GOT3 (cell line): ENCODE data around the gene OGFOD3.

ENCODE experiments used
- DNase-seq: peaks from one replicate; lab custom pipeline; 2025; ENCODE audit warnings: mixed read lengths; lab: John Stamatoyannopoulos, UW

Gene OGFOD3

DNA sequence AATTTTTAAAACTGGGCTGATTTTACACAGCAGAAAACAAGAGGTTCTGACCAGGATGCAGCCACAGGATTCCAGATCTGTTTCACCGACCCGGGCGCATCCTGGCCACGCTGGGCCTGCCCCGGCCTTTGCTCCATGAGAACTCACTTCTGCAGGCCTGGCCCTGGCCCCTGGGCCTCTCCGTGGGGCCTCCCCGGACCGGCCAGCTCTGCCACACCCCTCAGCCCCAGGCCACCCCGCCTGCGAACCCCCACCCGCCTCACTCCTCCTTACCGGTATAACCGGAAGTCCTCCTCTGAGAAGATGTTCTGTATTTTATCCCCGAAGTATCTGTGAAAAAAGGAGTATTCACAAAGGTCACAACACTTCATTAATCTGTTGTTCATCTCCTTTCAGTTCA lies 13.3 kb downstream of the OGFOD3 start:
- no peak for DNase-seq

DNA sequence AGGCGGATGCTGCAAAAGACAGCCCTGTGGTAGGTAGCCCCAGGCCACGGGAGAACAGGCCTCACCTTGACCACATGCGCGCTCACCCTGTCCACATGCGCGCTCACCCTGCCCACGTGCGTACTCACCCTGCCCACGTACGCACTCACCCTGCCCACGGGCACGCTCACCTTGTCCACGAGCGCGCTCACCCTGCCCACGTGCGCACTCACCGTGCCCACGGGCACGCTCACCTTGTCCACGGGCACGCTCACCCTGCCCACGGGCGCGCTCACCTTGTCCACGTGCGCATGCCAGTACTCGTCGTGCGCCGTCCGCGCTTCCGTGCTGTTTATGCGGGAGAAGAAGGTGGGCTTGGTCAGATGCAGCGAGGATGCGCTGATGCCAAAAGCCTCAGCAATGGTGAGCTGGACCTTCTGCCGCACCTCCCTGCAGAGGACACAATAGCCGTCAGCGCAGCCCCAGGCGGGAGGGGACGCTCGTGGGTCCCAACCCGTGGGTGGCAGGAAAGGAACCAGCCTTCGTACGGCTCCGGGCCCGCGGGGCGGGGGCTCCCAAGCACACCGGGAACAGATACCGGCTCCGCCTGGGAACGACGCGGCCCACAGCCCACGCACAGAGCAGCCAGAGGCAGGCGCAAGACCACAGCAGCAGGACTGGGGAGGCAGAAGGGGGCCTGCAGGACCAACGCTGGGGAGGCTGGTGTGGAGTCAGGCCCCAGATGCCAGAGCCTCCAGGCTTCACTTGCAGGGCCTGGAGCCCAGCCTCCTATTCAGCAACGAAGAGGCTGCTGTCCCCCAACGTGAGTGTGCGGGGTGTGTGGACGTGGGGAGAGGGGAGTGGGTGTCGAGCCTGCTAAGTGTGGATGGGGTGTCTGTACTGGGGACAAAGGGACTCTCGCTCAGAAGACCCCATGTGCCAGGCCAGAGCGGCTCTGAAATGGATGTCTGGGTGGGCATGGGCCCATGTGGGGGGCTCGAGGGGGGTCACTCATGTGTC lies 14.4 kb downstream of the OGFOD3 start:
- DNase-seq = no peak

DNA sequence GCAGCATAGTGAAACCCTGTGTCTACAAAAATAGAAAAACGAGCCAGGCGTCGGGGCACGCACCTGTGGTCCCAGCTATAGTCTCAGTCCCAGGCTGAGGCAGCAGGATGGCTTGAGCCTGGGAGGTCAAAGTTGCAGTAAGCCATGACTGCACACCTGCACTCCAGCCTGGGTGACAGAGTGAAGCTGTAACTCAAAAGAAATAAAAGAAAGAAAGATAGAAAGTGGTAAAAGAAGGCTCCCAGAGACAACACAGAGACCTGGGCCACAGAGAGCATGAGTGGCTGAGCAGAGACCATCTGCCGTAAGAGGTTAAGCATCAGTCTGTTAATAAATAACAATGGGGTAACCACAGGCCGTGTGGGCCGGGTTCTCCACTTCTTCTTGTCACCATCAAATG lies 15.5 kb downstream of the OGFOD3 start:
- DNase-seq = no peak

DNA sequence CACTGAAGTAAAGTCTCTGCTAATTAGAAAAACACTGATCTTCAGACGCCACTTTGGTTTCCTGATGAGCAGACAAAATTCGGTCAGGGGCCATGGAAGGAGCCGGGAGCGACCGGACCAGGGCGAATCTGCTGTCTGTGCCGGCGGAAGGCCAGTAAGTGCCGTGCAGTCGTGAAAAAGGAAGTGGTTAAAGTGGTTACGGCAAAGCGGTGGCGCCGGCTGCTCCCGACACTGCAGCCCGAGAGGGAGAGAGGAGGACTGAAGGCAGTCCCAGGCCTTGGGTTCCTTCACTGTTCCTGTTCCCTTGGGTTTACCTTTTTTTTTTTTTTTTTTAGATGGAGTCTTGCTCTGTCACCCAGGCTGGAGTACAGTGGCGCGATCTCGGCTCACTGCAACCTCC lies 17.6 kb downstream of the OGFOD3 start:
- no peak for DNase-seq

DNA sequence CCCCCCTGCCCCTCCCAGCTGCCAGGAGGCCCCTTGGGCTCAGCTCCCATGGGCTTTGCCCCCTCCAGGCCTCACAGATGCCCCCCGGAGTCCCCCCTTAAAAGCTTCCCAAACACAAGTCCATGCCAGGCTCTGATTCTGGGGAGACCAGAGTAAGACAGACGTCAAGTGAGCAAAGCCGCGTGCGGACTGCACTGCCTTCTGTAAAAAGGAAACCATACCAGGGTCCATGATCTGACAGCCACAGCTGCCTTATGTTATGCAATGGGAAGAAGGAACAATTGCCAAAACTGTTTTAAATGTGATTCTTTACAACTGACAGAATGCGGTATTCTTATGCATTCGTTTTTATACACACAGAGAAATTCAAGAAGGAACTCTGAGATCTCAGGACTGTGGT lies 18.2 kb downstream of the OGFOD3 start:
- DNase-seq = no peak

DNA sequence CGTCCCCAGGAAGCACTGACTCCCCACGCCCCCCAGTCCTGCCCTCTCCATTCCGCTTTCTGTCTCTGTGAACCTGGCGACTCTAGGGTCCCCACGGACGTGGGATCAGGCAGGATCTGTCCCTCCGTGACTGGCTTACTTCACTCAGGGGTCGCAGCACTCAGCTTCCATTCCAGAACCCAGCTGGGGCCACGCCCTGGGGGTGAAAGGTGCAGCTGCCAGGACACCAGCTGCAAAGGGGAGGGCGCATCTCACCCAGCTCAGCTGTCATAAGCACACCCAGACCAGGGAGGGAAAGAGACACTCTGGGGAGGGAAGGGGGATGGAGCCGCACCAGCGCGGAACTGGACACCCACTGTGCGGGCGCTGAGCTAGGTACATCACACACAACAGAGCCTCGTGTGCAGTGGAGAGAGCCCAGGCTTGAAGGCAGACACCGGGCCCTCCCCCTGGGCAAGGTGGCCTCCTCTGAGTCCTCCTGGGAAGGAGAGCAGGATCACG lies 18.7 kb downstream of the OGFOD3 start:
- DNase-seq = no peak

DNA sequence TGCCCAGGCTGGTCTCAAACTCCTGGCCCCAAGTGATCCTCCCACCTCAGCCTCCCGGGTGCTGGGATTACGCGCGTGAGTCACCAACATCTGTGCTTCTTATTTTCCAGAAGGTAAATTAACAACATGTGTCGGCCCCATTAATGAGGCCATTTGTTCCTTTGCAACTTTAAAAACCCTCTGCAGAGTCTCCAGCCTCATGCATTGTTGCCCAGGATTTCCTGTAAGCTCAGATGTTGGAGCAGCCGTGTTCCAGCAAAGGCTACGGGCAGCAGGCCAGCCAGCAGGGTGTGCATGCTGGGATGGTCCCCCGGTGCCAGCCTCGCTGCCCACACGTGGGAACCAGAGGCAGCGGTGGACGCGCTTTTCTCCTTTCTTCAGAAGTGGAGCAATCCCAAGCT lies 19.3 kb downstream of the OGFOD3 start:
- DNase-seq = no peak

DNA sequence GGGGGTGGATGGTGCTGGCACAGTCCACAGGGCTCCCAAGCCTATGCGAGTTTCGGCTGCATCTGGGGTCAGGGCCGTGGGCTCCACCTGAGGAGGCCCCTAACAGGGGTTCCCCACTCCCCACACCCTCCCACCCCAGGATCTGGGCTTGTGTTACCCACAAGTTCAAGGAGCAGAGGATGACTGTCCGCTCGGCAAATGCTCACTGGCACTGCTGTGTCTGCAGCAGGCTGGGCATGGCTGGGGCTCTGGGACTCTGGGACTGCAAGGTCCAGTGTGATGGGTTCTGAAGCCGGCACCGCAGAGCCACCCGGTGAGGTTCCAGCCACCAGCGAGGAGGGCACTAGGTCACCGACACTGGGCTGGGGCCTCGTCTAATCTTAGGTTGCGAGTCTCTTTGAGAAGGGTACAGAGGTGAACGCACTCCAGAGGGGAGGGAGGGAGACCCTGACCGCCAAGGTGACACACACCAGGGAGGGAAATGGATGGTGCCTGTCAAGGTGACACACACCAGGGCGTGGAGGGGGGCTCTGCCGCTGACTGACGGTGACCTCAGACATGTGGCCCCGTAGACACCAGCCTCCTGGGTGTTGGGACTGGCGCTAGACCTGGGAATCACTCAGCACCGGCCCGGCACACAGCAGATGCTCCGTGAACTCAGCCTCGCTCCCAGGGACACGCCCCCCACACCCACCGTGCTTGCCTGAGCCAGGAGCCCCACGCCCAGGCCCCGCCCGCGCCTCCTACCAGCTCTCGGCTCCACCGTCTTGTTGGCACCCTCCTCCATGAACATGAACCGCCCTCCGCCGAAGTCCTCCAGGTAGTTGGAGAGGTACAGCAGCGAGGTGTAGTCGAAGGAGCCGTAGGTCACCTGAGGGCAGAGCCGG lies 20.7 kb downstream of the OGFOD3 start:
- no peak for DNase-seq

DNA sequence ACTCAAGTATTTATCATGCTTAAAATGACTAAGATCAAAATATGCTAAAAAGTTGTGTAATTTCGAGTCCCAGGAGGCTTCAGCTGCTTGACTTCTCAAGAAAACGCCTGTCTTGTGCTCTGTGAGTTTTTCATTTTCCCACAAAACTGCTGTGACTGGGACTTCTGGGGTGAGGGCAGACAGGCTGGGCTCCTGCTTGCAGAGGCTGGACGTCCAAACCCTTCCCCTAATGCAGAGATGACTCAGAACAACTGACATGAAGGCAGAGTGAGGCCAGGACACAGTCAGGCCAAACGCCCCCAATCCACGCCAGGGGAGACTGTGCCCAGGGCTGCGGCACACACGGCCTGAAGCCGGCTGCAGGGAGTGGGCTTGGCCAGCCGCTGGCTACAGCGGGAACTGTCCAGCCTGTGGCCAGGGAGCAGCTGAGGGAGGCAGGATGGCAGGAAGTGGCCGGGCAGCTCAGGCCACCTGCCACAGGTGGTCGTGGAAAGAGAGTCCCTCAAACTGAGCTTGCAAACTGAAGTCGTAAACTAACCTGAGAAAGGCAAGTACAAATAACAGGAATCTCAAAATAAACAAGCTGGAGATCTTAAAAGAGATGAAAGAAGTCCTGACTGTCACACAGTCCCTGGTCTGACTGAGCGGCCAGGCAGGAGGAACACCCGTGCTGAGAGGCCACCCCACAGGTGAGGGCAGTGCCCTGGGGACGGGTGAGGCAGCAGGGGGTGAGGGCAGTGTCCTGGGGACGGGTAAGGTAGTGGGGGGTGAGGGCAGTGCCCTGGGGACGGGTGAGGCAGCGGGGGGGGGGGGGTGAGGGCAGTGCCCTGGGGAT lies 21.6 kb downstream of the OGFOD3 start:
- DNase-seq = peak; percentile 54

DNA sequence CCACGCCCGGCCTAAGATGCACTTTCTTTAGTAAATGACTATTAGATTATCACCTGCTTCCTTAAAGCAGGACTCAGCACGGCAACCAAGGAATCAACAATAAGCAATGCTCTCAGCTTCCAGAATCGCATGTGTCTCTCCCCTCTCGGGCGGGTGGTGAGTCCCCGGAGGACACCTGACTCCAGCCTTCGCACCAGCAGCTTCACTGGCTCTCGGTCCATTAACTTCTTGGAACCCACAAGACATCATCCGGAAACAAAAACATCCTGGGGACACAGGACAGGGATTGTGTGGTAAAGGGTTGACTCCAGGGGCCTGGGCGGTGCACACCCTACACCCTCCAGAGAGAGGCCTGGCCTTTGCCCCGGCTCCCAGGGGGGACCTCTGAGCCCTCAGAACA lies 24.1 kb downstream of the OGFOD3 start:
- no peak for DNase-seq

DNA sequence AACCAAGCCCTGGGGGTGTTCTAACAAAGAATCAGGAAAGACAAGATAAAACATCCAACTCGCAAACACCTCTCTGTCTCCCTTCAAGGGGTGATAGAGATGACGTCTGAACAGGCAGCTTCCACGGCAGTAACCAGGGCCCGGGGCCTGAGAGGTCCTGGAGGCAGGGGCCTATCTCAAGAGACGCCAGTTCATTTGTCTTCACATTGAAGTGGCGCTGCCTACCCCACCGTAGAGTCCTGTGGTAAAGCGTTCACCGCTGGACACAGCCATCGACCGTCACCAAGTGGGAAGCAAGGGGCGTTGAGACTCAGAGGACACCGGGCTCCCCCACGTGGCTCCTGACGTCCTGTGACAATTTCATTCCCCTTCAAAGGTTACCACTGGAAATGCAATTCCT lies 25.4 kb downstream of the OGFOD3 start:
- no peak for DNase-seq

DNA sequence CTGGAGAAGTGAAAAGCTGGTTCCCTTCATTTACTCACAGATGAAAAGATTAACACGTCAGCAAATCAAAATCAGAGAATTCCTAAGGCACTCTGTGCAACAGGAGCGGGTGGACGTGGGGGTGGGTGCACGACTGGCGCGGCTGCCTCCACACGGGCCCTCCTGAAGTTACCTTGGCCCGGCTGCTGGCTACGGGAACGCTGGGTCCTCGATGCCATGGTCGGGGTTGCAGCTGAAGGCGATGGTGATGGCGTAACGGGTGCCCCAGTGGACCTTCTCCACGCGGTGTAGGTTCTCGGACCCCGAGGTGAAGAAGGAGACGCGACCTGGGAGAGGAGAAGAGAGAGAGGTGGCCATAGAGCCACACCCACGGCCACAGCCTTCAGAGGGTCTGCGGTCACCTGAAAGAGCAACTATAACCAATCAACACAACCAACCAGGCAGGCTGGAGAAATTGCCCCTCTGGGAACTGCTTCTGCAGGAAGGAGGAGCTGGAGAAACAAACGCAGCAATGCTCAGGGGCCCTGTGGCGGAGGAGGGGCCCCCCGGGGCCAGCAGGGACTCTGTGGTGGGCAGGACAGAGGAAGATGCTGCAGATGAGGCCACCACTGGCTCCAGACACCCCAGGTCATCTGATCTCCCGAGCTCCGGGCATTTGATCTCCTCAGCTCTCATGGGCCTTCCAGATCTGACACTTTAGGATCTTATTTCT lies 26.0 kb downstream of the OGFOD3 start:
- DNase-seq = no peak

DNA sequence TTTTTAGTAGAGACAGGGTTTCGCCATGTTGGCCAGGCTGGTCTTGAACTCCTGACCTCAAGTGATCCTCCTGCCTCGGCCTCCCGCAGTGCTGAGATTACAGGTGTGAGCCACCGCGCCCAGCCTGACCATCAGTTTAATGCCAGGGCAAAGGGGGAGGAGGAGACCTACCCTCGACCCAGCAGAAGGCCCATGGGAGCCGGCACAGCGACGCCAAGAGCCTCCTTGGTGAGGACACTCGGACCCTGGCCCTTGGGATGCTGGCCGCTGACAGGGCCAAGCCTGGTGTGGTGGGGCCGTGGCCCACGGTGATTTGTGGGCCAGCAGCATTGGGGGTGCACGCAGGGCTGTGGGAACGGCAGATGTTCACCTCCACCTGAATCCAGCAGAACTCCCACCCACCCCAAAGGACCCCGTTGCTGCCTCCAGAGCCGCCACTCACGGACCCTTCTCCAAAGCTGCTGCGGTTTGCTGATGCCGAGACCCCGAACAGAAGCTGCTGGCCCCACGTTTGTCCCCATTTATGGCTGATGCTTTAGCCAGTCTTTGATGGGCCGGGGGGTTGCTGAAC lies 26.8 kb downstream of the OGFOD3 start:
- no peak for DNase-seq

DNA sequence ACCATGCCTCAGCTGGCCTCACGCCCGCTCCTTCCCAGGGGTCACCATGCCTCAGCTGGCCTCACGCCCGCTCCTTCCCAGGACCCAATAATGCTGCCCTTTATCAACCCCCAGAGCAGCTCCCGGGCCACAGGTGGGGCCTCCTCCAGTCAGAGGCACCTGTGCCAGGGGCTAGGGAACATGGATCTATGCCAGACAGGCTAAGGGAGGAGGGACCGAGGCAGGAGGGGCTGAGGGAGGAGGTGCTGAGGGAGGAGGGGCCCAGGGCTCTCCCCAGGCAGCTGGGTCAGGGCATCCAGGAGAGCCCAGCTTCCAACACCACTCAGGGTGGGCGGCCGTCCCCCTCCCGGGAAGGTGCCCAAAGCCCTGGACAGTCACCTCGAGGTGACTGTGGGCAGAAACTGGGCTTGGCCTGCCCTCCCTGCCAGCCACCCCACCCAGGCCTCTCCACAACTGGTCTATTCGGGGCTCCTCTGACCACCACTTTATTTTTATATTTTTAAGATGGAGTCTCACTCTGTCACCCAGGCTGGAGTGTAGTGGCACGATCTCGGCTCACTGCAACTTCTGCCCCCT lies 27.4 kb downstream of the OGFOD3 start:
- DNase-seq = no peak

DNA sequence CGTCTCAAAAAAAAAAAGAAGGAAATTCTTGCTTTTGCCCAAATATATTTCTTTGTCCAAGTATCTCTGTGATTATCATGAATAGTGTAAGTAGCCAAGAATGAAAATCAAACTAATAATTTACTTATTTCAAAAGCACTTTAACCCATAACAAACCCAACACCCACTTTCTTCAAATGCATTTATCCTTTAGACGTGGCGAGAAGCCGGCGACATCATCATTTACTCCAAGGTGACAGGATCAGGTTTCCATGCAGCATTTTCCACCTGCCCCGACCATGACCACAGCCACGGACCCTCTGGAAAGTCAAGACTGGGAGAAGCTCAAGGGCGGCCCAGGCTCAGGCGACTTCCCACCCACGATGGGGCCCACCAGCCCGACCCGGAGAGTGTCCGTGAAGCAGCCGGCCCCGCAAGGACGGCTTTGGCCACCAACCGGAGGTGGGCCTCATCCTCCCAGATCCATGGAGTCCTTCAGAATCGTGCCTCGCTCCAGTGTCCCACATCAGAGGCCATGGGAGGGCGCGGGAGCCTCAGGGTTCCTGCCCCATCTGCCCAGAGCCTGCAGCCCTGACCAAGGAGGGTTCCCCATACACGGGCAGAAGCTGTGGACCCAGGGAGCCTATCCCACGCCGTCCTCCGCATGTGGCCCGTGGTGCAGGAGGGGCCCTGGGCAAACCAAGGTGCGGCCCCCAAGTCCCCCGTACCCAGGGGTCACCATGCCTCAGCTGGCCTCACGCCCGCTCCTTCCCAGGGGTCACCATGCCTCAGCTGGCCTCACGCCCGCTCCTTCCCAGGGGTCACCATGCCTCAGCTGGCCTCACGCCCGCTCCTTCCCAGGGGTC lies 28.1 kb downstream of the OGFOD3 start:
- no peak for DNase-seq

DNA sequence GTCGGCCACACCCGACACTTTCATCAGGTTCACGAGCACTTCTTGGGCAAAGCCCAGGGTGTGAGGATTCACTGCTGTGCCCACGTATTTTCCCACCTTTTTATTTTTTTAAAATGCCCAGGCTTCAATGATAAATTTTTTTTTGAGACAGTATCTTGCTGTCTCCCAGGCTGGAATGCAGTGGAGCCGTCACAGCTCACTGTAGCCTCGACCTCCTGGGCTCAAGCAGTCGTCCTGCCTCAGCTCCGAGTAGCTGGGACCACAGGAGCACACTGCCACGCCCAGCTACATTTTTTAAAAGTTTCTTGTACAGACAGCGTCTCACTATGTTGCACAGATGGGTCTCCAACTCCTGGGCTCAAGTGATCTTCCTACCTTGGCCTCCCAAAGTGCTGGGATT lies 29.0 kb downstream of the OGFOD3 start:
- no peak for DNase-seq

DNA sequence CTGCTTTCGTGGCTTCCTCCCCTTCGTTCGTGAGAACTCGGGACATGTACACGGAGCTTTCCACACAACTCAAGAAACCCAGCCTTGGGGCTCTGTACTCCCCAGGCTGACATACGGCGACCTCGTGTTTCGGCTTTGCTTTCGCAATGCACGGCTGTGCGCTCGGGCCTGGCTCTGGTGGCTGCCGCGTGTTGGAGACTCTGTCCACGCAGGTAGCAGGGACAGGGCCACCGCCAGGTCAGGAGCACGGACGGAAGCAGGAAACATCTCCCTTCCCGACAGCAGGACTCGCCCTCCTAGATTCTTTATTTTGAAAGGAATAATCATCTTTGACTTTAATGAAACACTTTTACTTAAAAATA lies 29.5 kb downstream of the OGFOD3 start:
- no peak for DNase-seq

DNA sequence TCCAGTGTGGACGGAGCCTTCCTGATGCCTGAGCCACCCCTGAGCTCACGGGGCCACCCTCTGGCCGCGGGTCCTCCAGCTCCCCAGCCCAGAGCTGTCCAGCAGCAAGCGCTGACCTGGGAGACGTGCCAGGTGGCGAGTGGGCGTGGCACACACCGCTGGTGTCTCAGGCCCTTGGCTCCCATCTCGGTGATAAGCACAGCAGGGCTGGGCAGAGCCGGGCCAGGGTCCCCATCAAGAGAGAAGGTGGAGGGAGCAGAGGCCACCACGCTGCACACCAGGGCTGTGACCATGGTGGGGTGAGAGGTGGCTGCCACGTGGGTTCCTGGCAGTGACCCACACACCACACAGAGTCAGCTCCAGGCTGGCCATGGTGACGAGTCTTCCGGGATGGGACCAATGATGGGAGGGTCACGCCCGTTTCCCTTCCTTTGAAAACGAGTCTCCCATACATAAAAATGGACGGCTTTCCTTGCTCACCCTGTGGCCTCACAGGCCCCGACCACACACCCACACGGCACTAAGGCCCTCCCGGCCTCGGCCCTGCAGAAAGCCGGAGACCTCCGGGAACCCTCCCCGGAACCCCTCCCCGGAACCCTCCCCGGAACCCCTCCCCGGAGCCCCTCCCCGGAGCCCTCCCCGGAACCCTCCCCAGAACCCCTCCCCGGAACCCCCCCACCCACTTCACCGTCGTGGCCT lies 30.0 kb downstream of the OGFOD3 start:
- DNase-seq = no peak

DNA sequence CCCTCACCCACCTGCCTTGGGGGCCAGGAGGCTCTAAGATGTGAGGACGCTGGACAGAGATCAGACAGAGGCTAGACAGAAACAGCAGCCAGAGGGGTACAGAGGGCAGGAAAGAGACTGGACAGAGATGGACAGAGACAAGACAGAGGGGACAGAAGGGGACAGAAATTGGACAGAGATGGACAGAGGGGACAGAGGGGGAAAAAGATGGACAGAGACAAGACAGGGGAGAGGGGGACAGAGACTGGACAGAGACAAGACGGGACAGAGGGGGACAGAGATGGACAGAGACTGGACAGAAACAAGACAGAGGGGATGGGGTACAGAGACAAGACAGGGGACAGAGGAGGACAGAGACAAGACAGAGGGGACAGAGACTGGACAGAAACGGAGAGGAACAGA lies 30.7 kb downstream of the OGFOD3 start:
- no peak for DNase-seq
